HepG2 (cell line): ENCODE results near the gene SRGAP3. TPM values are rescaled to one million over a fixed set of nuclear protein-coding genes. Genes with fewer than 3 reads are reported as not detected.

Experiments
- polyA plus RNA-seq, 8 experiments: library from polyadenylated mRNA; depleted of rRNA in 3 of 8; stranded (reverse) in 7 of 8; unstranded in 1 of 8; fragments of >200 nt; fragmentation: Illumina TruSeq in 4 of 8; extraction: Trizol in 4 of 8; gene quantifications; 2 replicates each; pipeline versions ENCODE4 v1.2.1 to v1.2.3, GENCODE V29; 2011 to 2016; ENCODE audit warnings: low read depth in 4 of 8, missing spikeins in 1 of 8, mixed read lengths in 1 of 8; ENCODE audit not compliant: insufficient read depth in 1 of 8
- small RNA-seq, 3 experiments: library from RNA; depleted of rRNA; stranded (forward); fragments of <200 nt; gene quantifications; one replicate each; pipeline ENCODE3, GENCODE V24; 2012; ENCODE audit warnings: low read depth in 2 of 3, low replicate concordance in 1 of 3; ENCODE audit not compliant: insufficient read length in 3 of 3, insufficient read depth in 2 of 3
- total RNA-seq, 5 experiments: library from RNA; depleted of rRNA; stranded (reverse); fragments of >200 nt; fragmentation: Illumina TruSeq; extraction: Trizol; gene quantifications; 2 replicates each; pipeline ENCODE4 v1.2.3, GENCODE V29; 2016; ENCODE audit warnings: low read depth in 1 of 5

The SRGAP3 gene
- total and polyA plus RNA-seq, 2 of the 13 experiments (the other 11 are each of a cell fraction or from before 2014, with no cell fraction given) = 1.2 to 1.4 TPM

Small RNAs within 50 kb of the gene (small RNA-seq; reads per million reads assigned to genes)
- gene RF00416 = 0 reads per million in 3 experiments

Other genes starting within 250 kb of the SRGAP3 start
- 44.1 and 62.4 TPM in 2 replicates for gene THUMPD3, start 113.4 kb upstream of the SRGAP3 start, total RNA-seq (2016; rRNA removed; fragmentation: Illumina TruSeq; extraction: Trizol)
- gene THUMPD3, start 113.4 kb upstream of the SRGAP3 start, polyA plus RNA-seq (2011; rRNA removed) = 27.5 and 31.2 TPM in 2 replicates
- 40.6 and 46.8 TPM in 2 replicates for gene SETD5, start 148.0 kb upstream of the SRGAP3 start, total RNA-seq (2016; rRNA removed; fragmentation: Illumina TruSeq; extraction: Trizol)
- 79.8 and 95.8 TPM in 2 replicates for gene SETD5, start 148.0 kb upstream of the SRGAP3 start, polyA plus RNA-seq (2011; rRNA removed)